Measurements from ENCODE around the gene AK8. TPM values are rescaled to one million over a fixed set of nuclear protein-coding genes. Genes with fewer than 3 reads are reported as not detected.

Gene AK8
- total RNA-seq, 2 donors from 2014 or later: 0.67 TPM; not detected in 1

DNA sequence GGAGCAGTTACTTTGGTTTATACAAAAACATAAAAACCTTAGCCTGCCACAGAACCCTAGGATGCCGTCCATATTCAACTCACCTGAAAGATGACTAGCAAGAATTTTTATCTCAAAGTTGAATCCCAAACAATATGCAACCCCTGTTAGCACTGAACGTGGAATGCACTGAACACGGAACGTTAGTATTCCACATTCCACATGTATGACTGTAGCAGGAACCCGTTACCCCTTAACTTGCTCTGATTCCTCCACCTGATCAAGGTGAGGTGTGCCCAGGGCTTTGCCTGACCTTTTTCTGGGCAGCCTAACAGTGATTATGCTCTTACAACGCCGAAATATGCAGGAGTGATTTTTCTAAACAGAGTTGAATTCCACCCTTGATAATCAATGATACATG lies 43.7 kb downstream of the AK8 start:
- intact Hi-C loops (cut with DNase I, micrococcal nuclease): no loop called here
- DNase-seq (no peak), ATAC-seq (no peak)

GRCh38 chr9:132833550-132834121 lies 44.4 kb downstream of the AK8 start:
- ATAC-seq (no peak), DNase-seq (no peak)
- intact Hi-C loops (cut with DNase I, micrococcal nuclease): no loop called here

- no peak for DNase-seq
- intact Hi-C loops (cut with DNase I, micrococcal nuclease): no loop called here
- no peak for ATAC-seq
These were observed 45.8 kb downstream of the AK8 start for GRCh38 chr9:132832171-132832881.

DNA sequence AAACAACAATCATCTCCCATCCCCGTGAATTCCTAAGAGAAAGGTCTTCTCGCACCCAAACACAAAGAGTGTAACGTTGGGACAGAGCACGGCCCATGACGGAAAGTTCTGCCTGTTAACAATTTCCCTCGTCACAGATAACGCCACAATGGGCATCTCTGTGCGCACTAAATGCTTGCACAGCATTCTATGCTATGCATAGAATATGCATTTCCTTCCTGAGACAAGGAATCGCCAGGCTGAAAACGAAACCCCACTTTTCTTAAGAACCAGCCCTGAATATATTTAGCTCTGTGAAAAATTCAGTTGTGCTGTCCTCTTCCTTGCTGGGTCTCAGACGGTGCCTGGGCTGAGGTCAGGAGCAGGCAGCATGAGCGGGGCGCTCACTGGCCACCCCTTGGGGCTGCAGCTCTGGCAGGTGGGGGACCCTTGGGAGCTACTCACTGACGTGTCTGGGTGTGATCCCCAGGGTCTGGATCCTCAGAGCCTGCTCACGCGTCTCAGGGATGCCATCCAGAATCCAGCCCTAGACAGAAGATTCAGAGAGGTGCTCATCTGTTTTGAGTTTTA lies 49.8 kb downstream of the AK8 start:
- ATAC-seq (no peak), DNase-seq (no peak)
- intact Hi-C loops (cut with DNase I, micrococcal nuclease): no loop called here

DNA sequence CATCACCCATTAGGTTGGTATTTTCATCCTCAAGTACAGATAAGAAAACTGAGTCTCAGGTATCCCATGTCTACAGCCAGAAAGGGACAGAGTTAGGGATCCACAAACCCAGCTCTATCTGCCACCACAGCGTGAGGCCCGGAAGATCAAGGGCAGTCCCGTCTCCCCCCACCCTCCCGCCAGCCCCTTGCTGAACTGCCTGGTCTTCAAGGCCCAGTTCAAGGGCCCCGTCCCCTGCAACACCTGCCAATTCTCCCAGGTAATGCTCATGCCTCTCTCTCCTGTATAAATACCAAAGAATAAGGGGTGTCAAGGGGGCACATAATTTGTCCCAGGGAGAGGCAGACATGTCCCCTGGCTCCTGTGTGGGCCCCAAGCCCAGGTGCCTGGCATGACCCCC lies 50.7 kb downstream of the AK8 start:
- no peak for DNase-seq
- intact Hi-C loops (cut with DNase I, micrococcal nuclease): no loop called here
- ATAC-seq: no peak

GRCh38 chr9:132826621-132827365 lies 51.3 kb downstream of the AK8 start:
- ATAC-seq (no peak), DNase-seq (no peak)
- intact Hi-C loops (cut with DNase I, micrococcal nuclease): no loop called here

DNA sequence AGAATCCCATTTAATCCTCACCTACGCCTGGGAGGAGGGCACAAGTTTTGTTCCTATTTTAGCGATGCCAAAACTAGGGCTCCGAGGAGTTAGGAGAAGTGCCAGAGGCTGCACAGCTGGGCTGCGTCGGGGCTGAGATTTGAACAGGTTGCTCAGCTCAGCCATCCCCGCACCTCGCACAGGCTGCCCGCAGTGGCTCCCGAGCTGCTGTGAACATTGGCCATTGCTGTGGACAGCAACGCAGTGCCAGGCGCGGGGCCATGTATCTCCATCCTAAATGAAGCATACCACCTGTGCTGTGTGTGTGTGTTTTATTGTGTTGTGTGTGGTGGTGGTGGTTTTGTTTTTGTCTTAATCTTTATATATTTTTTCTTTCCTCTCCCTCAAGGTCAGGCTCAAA lies 52.0 kb downstream of the AK8 start:
- DNase-seq (no peak), ATAC-seq (no peak)
- intact Hi-C loops (cut with DNase I, micrococcal nuclease): no loop called here

GRCh38 chr9:132825430-132825829 lies 52.7 kb downstream of the AK8 start:
- intact Hi-C loops (cut with DNase I, micrococcal nuclease): no loop called here
- ATAC-seq (no peak), DNase-seq (no peak)

DNA sequence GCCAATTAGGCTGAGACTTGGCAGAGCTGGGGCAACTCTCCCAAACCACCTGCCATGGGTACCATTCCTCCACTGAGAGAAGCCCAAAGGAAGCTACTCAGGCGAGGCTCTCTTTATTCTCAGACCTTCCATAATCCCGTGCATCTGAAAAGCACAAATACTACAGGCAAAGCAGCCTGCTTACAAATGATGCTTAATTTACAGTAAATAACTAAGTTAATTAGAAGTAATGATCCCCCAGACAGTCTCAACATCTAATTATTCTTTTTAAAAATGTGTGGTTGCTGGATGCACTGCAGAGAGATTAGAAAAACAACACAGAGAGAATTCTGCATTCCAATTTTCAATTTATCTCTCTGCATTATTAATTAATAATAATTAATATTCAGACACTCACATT lies 53.1 kb downstream of the AK8 start:
- no peak for ATAC-seq
- no peak for DNase-seq
- intact Hi-C loops (cut with DNase I, micrococcal nuclease): no loop called here

DNA sequence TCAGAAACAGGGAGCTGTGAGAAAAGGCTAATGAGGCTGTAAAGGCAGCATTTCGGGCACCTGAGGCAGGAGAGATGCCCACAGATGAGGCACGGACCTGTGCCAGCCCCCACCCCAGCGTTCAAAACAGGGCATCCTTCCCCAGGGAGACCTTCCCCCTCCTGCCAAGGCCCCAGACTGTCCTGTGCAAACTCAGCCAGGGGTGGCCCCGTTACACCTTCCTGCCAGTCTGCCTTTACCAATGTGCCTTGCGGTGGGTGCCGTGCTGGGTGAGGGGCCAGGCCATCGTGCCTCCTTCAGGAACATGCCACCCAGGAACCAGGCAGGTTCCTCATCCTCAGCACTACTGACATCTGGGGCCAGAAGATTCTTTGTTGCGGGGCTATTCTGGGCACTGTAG lies 53.9 kb downstream of the AK8 start:
- intact Hi-C loops (cut with DNase I, micrococcal nuclease): no loop called here
- no peak for ATAC-seq

DNA sequence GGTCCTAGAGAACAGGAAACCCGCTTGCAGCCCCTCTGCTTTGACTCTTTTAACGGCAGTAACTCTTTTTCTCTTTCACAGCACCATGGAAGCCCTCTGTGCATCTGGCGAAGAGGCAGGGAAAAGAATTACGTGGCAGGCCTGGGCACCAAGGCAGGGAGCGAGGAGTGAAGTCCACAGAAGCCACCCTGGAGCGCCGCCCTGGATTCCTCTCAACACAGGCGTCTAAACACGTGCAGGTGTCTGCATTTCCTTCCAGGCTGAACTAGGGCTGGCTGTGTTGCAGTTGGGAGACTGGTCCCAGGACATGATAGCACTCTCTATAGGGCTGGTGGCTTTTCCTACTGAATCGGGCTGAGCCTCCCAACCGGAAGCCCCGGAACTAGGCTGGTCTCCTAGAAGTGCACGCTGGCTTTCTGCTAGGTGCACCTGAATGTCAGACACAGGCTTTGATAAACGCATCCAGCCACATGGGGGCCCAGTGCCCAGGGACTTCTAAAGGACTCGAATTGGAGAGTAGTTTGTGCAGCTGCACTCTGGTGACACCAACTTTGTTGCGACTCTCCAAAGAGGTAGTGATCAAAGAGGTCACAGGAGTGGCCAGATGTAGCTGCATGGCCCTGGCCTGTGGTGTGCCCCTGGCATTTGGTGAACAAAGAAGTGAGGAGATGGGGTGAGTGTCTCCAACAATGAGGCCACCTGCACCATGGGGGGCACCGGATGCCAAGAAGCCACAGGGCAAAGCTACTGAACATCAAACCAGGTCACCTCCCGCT lies 54.5 kb downstream of the AK8 start:
- peak; percentile 86 for ATAC-seq
- DNase-seq: peak in 1 of 2 donors; percentile 20
- intact Hi-C loops (cut with DNase I, micrococcal nuclease): no loop called here

More for the DNA sequence above, 53.9 kb downstream of the AK8 start:
- DNase-seq: no peak

- ATAC-seq (no peak), DNase-seq (no peak)
- intact Hi-C loops (cut with DNase I, micrococcal nuclease): no loop called here
These were observed 57.7 kb downstream of the AK8 start for GRCh38 chr9:132820169-132820944.

- intact Hi-C loops (cut with DNase I, micrococcal nuclease): no loop called here
- no peak for ATAC-seq
- no peak for DNase-seq
These were observed 59.5 kb downstream of the AK8 start for GRCh38 chr9:132818588-132818987.

GRCh38 chr9:132814937-132815336 lies 63.1 kb downstream of the AK8 start:
- ATAC-seq (no peak), DNase-seq (no peak)
- intact Hi-C loops (cut with DNase I, micrococcal nuclease): no loop called here

DNA sequence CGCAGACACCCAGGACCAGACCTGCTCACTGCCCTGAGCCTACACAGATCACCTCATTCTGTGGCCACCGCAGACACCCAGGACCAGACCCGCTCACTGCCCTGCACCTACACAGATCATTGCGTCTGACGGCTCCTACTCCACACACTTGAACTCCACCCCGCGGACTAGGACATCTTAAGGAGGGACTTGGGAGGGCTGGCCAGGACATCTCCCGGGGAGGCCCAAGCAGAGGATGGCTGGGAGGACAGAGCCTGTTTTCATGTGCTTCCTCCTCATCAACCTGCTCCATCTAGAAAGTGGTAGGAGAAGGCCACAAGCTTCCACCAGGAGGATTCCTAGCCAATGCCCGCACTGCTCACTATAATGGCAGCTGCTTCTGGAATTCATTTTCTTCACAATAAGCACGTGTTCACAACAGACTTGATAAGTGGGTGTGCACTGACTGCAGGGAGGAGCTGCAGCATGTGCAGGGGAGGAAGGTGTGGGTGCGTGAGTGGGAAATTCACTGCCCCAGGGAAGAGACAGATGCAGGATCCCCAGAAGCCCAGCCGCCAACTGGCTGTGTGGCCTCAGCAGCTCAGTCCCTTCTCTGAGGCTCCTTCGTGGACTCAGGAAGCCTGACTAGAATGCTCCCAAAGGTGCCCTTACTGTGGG lies 64.8 kb downstream of the AK8 start:
- ATAC-seq (no peak), DNase-seq (no peak)
- intact Hi-C loops (cut with DNase I, micrococcal nuclease): no loop called here

GRCh38 chr9:132811985-132812384 lies 66.1 kb downstream of the AK8 start:
- intact Hi-C loops (cut with DNase I, micrococcal nuclease): no loop called here
- DNase-seq: no peak
- ATAC-seq: no peak

DNA sequence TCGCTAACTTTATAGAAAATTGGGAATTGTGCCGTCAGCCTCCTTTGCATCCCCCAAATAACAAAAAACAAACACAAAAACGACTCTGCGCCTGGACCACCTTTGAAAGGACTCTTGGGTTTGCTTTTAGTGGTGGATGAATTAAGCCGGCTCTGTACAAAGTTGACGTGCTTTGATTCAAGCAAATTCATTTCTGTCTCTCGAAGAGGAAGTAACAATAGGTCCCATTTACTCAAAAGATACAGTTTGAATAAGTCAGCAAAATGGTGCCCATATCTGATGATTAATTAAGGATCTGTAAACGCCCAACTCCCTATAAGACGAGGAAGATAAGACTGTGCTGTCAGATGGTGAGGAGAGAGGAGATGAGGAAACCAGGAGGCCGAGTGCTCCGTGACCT lies 67.8 kb downstream of the AK8 start:
- ATAC-seq (no peak), DNase-seq (no peak)
- intact Hi-C loops (cut with DNase I, micrococcal nuclease): no loop called here

GRCh38 chr9:132809677-132810271 lies 68.3 kb downstream of the AK8 start:
- intact Hi-C loops (cut with DNase I, micrococcal nuclease): no loop called here
- ATAC-seq (no peak), DNase-seq (no peak)
